Smooth muscle cell (in vitro differentiated cells): ENCODE data around the gene GDA. TPM values are rescaled to one million over a fixed set of nuclear protein-coding genes. Genes with fewer than 3 reads are reported as not detected.
A peak's percentile ranks its signal among the peaks of the same experiment; 100 is the strongest.

Experiments
- DNase-seq: peaks from one replicate; lab custom pipeline; 2025; ENCODE audit not compliant: unreplicated experiment; lab: John Stamatoyannopoulos, UW
- H2AFZ ChIP-seq: fragments of 200-600 bp; sonication (generic); 2 replicates; pipeline ENCODE4 v1.6.0; 2016; ENCODE audit warnings: antibody characterized with exemption, low read depth, mild to moderate bottlenecking
- H3F3A ChIP-seq: fragments of 200-600 bp; sonication (generic); 2 replicates; pipeline ENCODE4 v1.6.0; 2017; ENCODE audit warnings: antibody characterized with exemption, low read depth
- H3K27ac ChIP-seq: fragments of 200-600 bp; sonication (generic); 2 replicates; pipeline ENCODE4 v1.5.1; 2016; ENCODE audit warnings: low read depth, mild to moderate bottlenecking
- H3K27me3 ChIP-seq: fragments of 200-600 bp; sonication (generic); 2 replicates; pipeline ENCODE4 v1.6.1; 2016; ENCODE audit warnings: low read depth, mild to moderate bottlenecking
- H3K36me3 ChIP-seq: fragments of 200-600 bp; sonication (generic); 2 replicates; pipeline ENCODE4 v1.5.1; 2016; ENCODE audit warnings: low read depth
- H3K4me1 ChIP-seq: fragments of 200-600 bp; sonication (generic); 2 replicates; pipeline ENCODE4 v1.5.1; 2016; ENCODE audit warnings: low read depth
- H3K4me2 ChIP-seq: fragments of 200-600 bp; sonication (generic); 2 replicates; pipeline ENCODE4 v1.6.0; 2016; ENCODE audit warnings: mild to moderate bottlenecking
- H3K4me3 ChIP-seq: fragments of 200-600 bp; sonication (generic); 2 replicates; pipeline ENCODE4 v1.5.1; 2016; ENCODE audit warnings: mild to moderate bottlenecking
- H3K79me2 ChIP-seq: fragments of 200-600 bp; sonication (generic); 2 replicates; pipeline ENCODE4 v1.6.0; 2016; ENCODE audit warnings: low read depth, mild to moderate bottlenecking
- H3K9ac ChIP-seq: fragments of 200-600 bp; sonication (generic); 2 replicates; pipeline ENCODE4 v1.6.0; 2016; ENCODE audit warnings: low read depth
- H3K9me3 ChIP-seq: fragments of 200-600 bp; sonication (generic); replicated peaks from 2 replicates; pipeline ENCODE4 v1.5.1; 2016; ENCODE audit warnings: low read depth
- H4K20me1 ChIP-seq: fragments of 200-600 bp; sonication (generic); 2 replicates; pipeline ENCODE4 v1.6.0; 2016; ENCODE audit warnings: low read depth
- CTCF ChIP-seq: fragments of 200-600 bp; sonication (generic); IDR thresholded peaks from 2 replicates; pipeline ENCODE4 v1.5.1; 2017; ENCODE audit warnings: borderline replicate concordance, mild to moderate bottlenecking, antibody characterized with exemption; ENCODE audit not compliant: insufficient read depth, poor library complexity, severe bottlenecking
- WGBS: methylation state at CpG from one replicate; pipeline ENCODE4 v1.1.7; 2016; ENCODE audit warnings: low lambda C conversion rate; 5-methylcytosine and 5-hydroxymethylcytosine counted together
- polyA plus RNA-seq: library from polyadenylated mRNA; unstranded; fragments of >200 nt; fragmentation: Nextera tagmentation; extraction: Ambion mirVana; gene quantifications from 2 replicates; pipeline ENCODE4 v1.2.1, GENCODE V29; 2016
- total RNA-seq: library from RNA; depleted of rRNA; stranded (reverse); fragments of >200 nt; gene quantifications from 2 replicates; pipeline ENCODE4 v1.2.3, GENCODE V29; 2014

Gene GDA
- total and polyA plus RNA-seq, 2 experiments from 2014 or later: 1.4 to 10.3 TPM

GRCh38 chr9:72292256-72292682 is 143.0 kb downstream of the GDA start:
- DNase-seq: no peak
- Histone ChIP-seq H3K9ac (no peak overlapping the region), H3K4me1 (peaks cover 8% of the 10 kb centered on the region), H4K20me1 (no peaks in the 10 kb centered on the region), H3K79me2 (no peaks in the 10 kb centered on the region), H3K4me3 (no peak overlapping the region), H3F3A (peaks cover 11% of the 10 kb centered on the region), H3K9me3 (no peaks in the 10 kb centered on the region), H2AFZ (peak overlapping the region; percentile 4), H3K27me3 (no peaks in the 10 kb centered on the region), H3K27ac (peak overlapping the region; percentile 65), H3K36me3 (no peaks in the 10 kb centered on the region), H3K4me2 (peak overlapping the region; percentile 51)
- WGBS: 20% methylated on average over 2 of the region's 2 CpGs
- TF ChIP-seq CTCF: peak; percentile 58

- Histone ChIP-seq H3F3A (peaks cover 11% of the 10 kb centered on the region), H3K36me3 (no peaks in the 10 kb centered on the region), H3K79me2 (no peaks in the 10 kb centered on the region), H3K4me2 (peak overlapping the region; percentile 51), H3K9ac (no peak overlapping the region), H3K9me3 (no peaks in the 10 kb centered on the region), H4K20me1 (no peaks in the 10 kb centered on the region), H3K27ac (peak overlapping the region; percentile 65), H3K4me3 (no peak overlapping the region), H3K4me1 (peaks cover 8% of the 10 kb centered on the region), H3K27me3 (no peaks in the 10 kb centered on the region), H2AFZ (peak overlapping the region; percentile 4)
- WGBS: 60% methylated on average over 5 of the region's 5 CpGs
- DNase-seq: no peak
- TF ChIP-seq CTCF: no peak
Observed at GRCh38 chr9:72292874-72293607, 143.8 kb downstream of the GDA start.

GRCh38 chr9:72294936-72295335 is 145.7 kb downstream of the GDA start:
- Histone ChIP-seq H3K4me3 (no peak overlapping the region), H3K36me3 (no peaks in the 10 kb centered on the region), H2AFZ (no peak overlapping the region), H3K4me1 (peaks cover 8% of the 10 kb centered on the region), H4K20me1 (no peaks in the 10 kb centered on the region), H3K4me2 (no peak overlapping the region), H3K9ac (no peak overlapping the region), H3K27ac (no peak overlapping the region), H3K27me3 (no peaks in the 10 kb centered on the region), H3K9me3 (no peaks in the 10 kb centered on the region), H3F3A (peaks cover 11% of the 10 kb centered on the region), H3K79me2 (no peaks in the 10 kb centered on the region)
- WGBS: 70% methylated on average over 7 of the region's 7 CpGs
- no peak for TF ChIP-seq CTCF
- DNase-seq: no peak

- H3K4me2 ChIP-seq: no peak overlapping the region
- H2AFZ ChIP-seq: no peak overlapping the region
- H3K9ac ChIP-seq: no peak overlapping the region
- peaks cover 5% of the 10 kb centered on the region for H3K4me1 ChIP-seq
- 66% methylated on average over 3 of the region's 3 CpGs for WGBS
- H3K36me3 ChIP-seq: no peaks in the 10 kb centered on the region
- DNase-seq: no peak
- no peaks in the 10 kb centered on the region for H4K20me1 ChIP-seq
- H3K27me3 ChIP-seq: no peaks in the 10 kb centered on the region
- no peak overlapping the region for H3K4me3 ChIP-seq
- TF ChIP-seq CTCF: no peak
- no peak overlapping the region for H3K27ac ChIP-seq
- no peaks in the 10 kb centered on the region for H3K79me2 ChIP-seq
- no peaks in the 10 kb centered on the region for H3K9me3 ChIP-seq
- H3F3A ChIP-seq: peaks cover 10% of the 10 kb centered on the region
Observed at GRCh38 chr9:72297516-72297915, 148.3 kb downstream of the GDA start.
